Peyer's patch (tissue), 4 donors: ENCODE data around the gene TOX2. TPM values are rescaled to one million over a fixed set of nuclear protein-coding genes. Genes with fewer than 3 reads are reported as not detected.

Source experiments
- DNase-seq, 3 donors: peaks; one replicate each; pipeline ENCODE4 v3.0.0-alpha.2; 2017 to 2019
- H3K27ac ChIP-seq, 4 donors: fragments of 200-600 bp; sonication (generic); one replicate each; pipeline ENCODE4 v1.5.1; 2016 to 2019
- H3K27me3 ChIP-seq, 2 donors: fragments of 200-600 bp; sonication (generic); one replicate each; pipeline ENCODE4 v1.5.1; 2019
- H3K36me3 ChIP-seq, 3 donors: fragments of 200-600 bp; sonication (generic); one replicate each; pipeline ENCODE4 v1.5.1; 2016 to 2019
- H3K4me1 ChIP-seq, 4 donors: fragments of 200-600 bp; sonication (generic); one replicate each; pipeline ENCODE4 v1.5.1; 2016 to 2019
- H3K4me3 ChIP-seq, 4 donors: fragments of 200-600 bp; sonication (generic); 1 replicate in 3 of 4; 2 replicates in 1 of 4; pipeline ENCODE4 v1.5.1; 2016 to 2019; ENCODE audit warnings: mild to moderate bottlenecking in 1 of 4
- H3K9me3 ChIP-seq, 4 donors: fragments of 200-600 bp; sonication (generic); one replicate each; pipeline ENCODE4 v1.5.1; 2016 to 2019; ENCODE audit warnings: mild to moderate bottlenecking in 1 of 4
- CTCF ChIP-seq, 6 experiments: fragments of 450-650 bp in 4 of 6; fragments of 200-600 bp in 2 of 6; sonication (generic) in 1 of 6; IDR thresholded peaks; one replicate each; pipeline ENCODE4 v1.5.1; 2017 to 2019; ENCODE audit warnings: antibody characterized with exemption in 6 of 6, mild to moderate bottlenecking in 3 of 6, moderate library complexity in 1 of 6
- POLR2A ChIP-seq, 2 donors: fragments of 450-650 bp; IDR thresholded peaks; one replicate each; pipeline ENCODE4 v1.5.1; 2017; ENCODE audit warnings: antibody characterized with exemption in 2 of 2, mild to moderate bottlenecking in 2 of 2, moderate library complexity in 2 of 2
- total RNA-seq, 4 donors: library from RNA; depleted of rRNA; stranded (reverse); fragments of >200 nt; gene quantifications; one replicate each; pipeline ENCODE4 v1.1.0, GENCODE V29; 2016

TOX2 gene
- total RNA-seq, 4 donors from 2014 or later, result 1.9 to 5.8 (median 2.0) TPM

DNA sequence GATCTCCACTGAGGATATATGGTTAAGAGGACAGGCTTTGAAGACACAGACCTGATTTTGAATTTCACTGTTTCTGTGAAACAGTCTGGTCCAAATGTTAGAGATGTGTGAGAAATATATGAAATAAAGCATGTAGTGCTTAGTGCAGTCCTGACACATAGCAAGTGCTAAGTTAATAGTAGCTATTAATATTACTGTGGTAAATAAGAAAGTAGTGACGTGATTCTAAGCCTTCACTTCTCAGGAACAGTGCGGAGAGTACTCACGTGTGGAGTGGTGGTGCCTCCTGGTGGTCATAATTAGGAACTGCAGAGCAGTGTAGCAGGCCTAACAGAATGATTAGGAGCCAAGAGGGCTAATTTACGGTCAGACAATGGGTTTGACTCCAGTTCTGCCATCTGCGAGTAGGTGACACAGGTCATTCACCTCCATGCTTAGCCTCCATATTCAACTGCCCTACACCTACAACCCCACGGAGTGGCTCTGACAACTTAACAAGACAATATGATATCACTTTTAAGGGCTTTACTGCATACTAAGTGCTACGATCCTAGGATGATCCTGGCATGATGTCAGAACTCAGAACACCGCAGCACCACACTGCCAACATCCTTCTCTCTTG is 166.1 kb downstream of the TOX2 start:
- DNase-seq, result peak; percentile 67 to 92 (median 79)
- Histone ChIP-seq H3K27ac (no peak overlapping the region), H3K36me3 (no peaks in the 10 kb centered on the region), H3K4me3 (no peak overlapping the region), H3K4me1 (no peaks in the 10 kb centered on the region), H3K27me3 (no peaks in the 10 kb centered on the region), H3K9me3 (no peaks in the 10 kb centered on the region)
- TF ChIP-seq CTCF (IDR thresholded peaks at IDR 0.05) (peak; percentile 95 to 100 (median 99)), POLR2A (IDR thresholded peaks at IDR 0.05) (no peak)

DNA sequence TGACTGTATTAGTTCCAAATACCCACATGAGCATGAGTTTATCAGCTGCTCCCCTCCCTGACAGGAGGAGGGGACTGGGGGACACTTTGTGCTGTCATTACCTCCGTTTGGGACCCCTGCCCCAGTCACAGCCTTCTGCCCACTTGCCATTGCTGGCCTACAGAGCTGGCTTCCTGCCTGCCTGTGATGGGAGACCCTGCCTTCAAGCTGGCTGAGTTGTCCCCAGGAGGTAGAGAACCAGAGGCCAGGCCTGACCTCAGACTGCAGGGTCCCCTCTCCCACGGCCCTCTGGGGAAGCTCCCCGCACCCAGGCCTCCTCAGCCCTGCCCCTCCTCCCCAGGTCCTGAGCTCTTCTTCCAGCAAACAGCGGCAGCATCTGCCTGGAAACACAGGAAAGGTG is 166.8 kb downstream of the TOX2 start:
- Histone ChIP-seq H3K9me3 (no peaks in the 10 kb centered on the region), H3K27ac (no peak overlapping the region), H3K36me3 (no peaks in the 10 kb centered on the region), H3K4me1 (no peaks in the 10 kb centered on the region), H3K4me3 (no peak overlapping the region), H3K27me3 (no peaks in the 10 kb centered on the region)
- DNase-seq, result peak in 1 of 3 donors; percentile 27
- TF ChIP-seq POLR2A (IDR thresholded peaks at IDR 0.05) (no peak), CTCF (IDR thresholded peaks at IDR 0.05) (no peak)

DNA sequence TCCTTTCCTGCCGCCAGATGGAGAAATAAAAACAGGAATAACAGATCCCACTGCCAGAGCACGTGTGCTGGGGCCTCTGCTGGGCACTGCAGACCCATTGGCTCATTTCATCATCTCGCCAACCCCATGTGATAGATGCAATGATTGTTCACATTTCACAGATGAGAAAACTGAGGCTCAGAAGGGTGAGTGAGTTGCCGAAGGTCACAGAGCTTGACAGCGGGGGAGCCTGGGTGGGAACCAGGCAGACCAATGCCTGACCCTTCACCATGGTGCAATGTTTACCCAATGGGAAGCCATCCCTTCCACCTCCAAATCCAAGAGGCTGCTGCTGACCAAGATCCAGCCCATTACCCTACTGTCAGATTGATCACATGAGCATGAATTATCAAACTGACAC is 167.2 kb downstream of the TOX2 start:
- H3K27me3 ChIP-seq, result no peaks in the 10 kb centered on the region

GRCh38 chr20:44083220-44083933 is 168.7 kb downstream of the TOX2 start:
- H3K27me3 ChIP-seq, result no peaks in the 10 kb centered on the region
- no peak overlapping the region for H3K27ac ChIP-seq
- TF ChIP-seq POLR2A (IDR thresholded peaks at IDR 0.05) (no peak), CTCF (IDR thresholded peaks at IDR 0.05) (no peak)
- H3K9me3 ChIP-seq, result no peaks in the 10 kb centered on the region
- H3K4me1 ChIP-seq, result no peaks in the 10 kb centered on the region
- no peaks in the 10 kb centered on the region for H3K36me3 ChIP-seq
- no peak overlapping the region for H3K4me3 ChIP-seq
- no peak for DNase-seq

More for the DNA sequence above, 167.2 kb downstream of the TOX2 start:
- H3K27ac ChIP-seq, result no peak overlapping the region
- no peak for DNase-seq
- TF ChIP-seq CTCF (IDR thresholded peaks at IDR 0.05) (no peak), POLR2A (IDR thresholded peaks at IDR 0.05) (no peak)
- no peaks in the 10 kb centered on the region for H3K36me3 ChIP-seq
- no peaks in the 10 kb centered on the region for H3K4me1 ChIP-seq
- H3K4me3 ChIP-seq, result no peak overlapping the region
- no peaks in the 10 kb centered on the region for H3K9me3 ChIP-seq

DNA sequence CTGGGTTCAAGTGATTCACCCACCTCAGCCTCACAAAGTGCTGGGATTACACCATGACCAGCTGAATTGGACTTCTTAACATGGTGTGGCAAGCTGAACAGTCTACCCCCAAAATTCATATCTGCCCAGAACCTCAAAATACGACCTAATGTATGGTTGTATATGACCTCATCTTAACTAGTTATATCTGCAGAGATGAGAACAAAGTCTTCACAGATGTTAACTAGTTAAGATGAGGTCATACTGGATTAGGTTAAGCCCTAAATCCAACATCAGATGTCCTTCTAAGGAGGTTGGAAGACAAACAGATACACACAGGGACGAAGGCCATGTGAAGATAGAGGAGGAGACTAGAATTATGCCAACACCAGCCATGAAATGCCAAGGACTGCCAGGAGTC is 169.8 kb downstream of the TOX2 start:
- Histone ChIP-seq H3K9me3 (no peaks in the 10 kb centered on the region), H3K4me3 (no peak overlapping the region), H3K4me1 (no peaks in the 10 kb centered on the region), H3K36me3 (no peaks in the 10 kb centered on the region), H3K27me3 (no peaks in the 10 kb centered on the region), H3K27ac (no peak overlapping the region)
- TF ChIP-seq CTCF (IDR thresholded peaks at IDR 0.05) (no peak), POLR2A (IDR thresholded peaks at IDR 0.05) (no peak)
- DNase-seq, result no peak
